GM23248 (cell line): Measurements from ENCODE around the gene KLHL3.

Experiments used
- EZH2 ChIP-seq: fragments of 200-600 bp; sonication (generic); IDR thresholded peaks from 2 replicates; pipeline ENCODE4 v1.6.1; 2018; ENCODE audit warnings: antibody characterized with exemption, mild to moderate bottlenecking; ENCODE audit not compliant: insufficient read depth, poor library complexity, severe bottlenecking
- EZH2phosphoT487 ChIP-seq: fragments of 200-600 bp; sonication (generic); IDR thresholded peaks from 2 replicates; pipeline ENCODE4 v1.6.1; 2018; ENCODE audit warnings: antibody characterized with exemption, moderate library complexity, mild to moderate bottlenecking, low read depth; ENCODE audit not compliant: insufficient read depth

DNA sequence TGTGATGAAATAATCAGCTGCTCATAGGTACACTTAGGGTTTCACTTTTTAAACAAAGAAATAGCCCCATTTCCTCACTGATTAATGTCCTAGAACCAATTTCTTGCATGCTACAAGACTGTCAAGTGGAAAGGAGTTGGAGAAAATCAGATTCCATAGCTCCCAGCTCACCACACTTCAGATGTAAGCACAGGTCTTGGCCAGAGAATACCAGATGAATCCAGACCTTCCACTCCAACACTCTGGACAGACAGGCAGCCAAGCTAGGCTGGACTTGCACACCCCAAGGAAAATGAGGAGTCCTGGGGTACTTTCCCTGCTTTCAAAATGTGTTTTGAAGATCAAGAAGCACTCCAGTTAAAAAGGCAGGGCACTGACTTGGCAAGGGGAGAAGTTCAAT lies 68.5 kb downstream of the KLHL3 start:
- TF ChIP-seq EZH2 (no peak), EZH2phosphoT487 (no peak)
